Activated CD4-positive, alpha-beta T cell treated with anti-CD3 and anti-CD28 coated beads, Interleukin-2, amount 50 U/mL, for 4 hours (primary cell): ENCODE measurements around the gene GRM8.

Experiments
- DNase-seq, 2 experiments: peaks; one replicate each; pipeline ENCODE4 v3.0.0-alpha.2; 2020

GRM8 gene

DNA sequence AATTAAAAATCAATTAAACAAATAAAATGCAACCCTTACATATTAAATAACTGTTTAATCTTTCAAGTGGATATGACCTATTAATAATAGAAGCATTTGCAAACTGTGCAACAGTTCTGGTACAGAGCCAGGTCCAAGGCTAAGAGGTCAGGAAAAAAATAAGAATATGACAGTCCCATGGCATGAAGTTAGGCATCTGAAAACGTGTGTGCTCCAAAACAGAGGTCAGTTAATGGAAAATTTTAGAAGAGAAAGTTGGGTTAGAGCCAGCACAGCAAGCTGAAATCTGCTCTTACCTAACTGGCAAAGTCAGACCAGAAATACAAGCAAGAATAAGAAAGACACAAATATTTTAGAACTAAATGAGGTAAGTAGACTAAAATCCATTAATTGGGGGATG lies 757.7 kb downstream of the GRM8 start:
- DNase-seq, result no peak

DNA sequence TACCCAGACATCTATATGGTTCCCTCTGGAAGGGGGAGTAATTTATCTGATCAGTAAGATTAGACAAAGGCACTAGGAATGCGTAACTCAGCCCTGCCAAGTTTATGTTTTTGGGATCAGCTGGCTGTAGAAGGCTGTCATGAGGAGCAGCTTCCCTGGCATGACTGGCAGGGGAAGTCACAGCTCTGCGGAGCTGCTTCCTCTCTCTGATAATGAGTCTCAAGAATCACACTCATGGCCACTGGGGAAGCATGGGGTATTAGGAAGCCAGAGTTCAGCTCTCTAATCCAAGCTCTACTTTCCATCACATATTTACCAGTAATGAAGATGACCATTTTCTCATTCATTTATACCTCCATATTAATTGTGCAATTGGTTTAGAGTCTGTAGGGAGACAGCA lies 758.9 kb downstream of the GRM8 start:
- no peak for DNase-seq

DNA sequence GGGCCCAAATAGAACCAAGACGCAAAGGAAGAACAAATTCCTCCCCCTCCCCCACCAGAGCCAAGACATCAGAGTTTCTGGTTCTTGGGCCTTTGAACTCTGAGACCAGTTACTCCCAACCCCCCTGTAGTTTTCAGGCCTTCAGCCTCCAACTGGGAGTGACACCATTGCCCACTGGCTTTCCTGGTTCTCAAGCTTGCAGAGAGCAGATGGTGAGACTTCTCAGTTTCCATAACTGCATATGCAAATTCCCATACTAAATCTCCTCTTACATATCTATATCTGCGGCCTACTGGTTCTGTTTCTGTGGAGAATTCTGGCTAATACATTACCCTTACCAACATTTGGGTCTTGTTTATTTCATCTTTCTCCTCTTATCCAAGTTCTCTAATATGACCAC lies 762.9 kb downstream of the GRM8 start:
- no peak for DNase-seq

DNA sequence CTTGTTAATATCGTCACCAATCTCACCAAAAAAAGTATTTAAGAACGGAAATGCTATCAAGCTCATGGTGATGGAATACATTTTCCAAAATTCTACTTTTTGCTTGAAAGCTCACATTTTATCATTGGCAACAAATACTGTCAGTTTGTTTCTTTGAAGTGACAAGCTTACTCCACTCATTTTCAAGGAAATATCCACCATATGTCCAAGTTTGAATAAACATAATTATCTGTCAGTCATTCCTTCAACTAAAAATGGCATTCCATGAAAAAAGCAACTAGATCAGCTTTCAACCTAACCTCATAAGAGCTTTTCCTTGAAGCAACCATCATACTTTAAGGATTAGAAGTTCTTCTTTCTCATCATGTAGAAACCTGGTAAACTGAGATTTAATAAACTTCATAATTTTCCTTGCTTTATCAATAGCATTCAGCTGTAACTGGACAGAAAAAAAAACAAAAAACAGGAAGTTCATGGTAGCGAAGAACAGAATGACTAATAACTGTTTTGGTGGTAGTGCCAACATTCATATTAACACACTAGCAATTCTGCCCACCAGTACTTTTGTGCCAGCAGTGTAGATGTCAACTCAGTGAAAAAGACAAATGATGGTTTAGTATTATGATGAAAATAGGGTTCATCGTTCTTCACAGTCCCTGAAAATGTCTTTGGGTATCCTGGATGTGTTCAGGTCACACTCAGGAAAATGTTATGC lies 764.9 kb downstream of the GRM8 start:
- DNase-seq, result no peak

DNA sequence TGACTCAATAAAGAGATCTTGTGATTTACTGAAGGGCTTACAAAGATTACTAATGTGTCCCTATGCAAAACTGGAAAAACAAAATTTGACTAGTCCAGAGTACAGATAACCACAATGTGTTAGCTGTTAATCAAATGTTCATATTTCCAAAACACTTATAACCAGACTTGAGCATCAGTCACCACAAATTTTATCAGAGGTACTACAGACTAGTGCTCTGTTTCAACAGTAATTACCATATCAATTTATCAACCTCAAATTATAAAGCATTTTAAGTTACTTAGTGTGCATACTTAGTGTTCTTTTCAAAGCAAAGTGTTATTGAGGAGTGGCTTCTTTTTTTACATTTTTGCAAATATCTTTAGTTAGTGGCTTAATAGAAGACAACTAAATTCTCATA lies 765.9 kb downstream of the GRM8 start:
- DNase-seq, result no peak

DNA sequence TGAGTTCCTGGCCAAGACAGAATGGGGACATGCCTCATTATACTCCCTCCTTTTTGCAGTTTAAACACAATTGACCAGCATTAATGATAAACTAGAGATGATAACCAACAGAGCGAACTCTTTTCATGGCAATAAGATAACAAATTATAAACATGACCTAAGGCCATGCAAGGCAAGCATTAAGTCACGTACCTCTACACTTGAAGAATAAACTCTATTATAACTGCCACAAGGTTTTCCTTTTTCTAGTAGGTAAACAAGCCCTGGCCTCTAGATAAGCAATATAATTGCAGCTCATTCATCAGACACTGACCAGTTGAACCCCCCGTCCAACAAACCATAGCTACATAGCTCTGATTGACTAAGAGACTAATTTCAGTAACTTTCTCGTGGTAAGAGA lies 767.0 kb downstream of the GRM8 start:
- DNase-seq, result no peak

DNA sequence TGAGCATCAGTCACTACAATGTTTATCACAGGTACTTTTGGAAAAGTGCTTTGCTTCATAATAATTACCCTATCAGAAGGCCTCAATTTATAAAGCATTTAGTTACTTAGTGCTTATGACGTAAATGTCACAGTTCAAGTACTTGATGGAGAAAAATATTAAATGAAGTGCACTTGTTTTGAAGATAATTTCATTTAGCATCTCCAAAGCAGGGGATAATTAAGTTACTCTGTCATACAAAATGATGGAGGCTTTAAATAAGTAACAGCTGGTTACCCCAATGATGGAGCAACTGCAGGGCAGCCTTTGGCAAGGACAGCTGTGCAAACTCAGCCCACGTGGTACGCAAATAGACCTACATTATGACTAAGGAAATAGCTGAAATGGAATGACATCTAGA lies 768.8 kb downstream of the GRM8 start:
- no peak for DNase-seq

DNA sequence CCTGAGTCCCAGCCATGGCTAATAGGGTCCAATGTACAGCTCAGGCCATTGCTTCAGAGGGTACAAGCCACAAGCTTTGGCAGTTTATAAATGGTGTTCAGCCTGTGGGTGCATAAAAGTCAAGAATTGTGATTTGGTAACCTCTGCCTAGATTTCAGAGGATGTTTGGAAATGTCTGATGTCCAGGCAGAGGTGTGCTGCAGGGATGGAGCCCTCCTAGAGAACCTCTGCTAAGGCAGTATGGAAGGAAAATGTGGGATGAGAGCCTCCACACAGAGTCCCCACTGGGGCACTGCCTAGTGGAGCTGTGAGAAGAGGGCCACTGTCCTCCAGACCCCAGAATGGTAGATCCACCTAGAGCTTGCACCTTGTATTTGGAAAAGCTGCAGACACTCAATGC lies 779.9 kb downstream of the GRM8 start:
- DNase-seq, result no peak

DNA sequence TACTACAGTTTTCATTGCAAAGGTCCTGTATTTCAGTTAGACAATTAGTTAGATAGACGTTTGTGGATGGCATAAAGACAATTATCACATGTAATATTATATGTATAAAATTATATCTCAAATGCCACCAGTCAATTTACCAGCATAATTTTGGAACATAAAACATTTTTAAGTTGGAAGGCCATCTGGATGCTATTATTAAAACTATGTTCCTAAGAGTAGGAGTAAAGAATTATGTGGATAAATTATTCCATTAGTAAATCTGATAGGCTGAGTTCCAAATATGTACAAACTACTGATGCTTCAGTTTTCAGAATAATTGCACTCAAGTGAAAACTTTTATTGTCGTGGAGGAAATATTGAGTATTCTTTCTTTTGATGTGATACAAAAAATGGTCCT lies 790.3 kb downstream of the GRM8 start:
- DNase-seq, result no peak

DNA sequence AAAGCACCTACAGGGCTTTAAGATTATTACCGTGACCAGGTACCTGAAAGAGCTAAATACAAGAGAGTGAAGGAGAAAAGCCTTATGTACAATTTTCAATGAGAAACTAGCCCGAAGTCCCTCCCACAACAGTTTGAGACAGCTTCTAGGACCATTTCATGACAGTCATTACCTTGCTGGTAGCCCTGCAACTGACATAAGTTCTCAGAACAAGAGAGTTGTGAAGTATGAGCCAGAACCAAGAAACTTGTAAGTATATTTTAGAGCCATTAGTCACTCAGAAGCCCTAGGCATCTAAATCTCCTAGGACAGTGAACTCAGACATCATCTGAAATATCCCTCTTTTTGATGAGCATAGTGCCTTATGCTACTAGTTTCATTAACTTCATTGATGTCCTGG lies 792.1 kb downstream of the GRM8 start:
- DNase-seq, result no peak

DNA sequence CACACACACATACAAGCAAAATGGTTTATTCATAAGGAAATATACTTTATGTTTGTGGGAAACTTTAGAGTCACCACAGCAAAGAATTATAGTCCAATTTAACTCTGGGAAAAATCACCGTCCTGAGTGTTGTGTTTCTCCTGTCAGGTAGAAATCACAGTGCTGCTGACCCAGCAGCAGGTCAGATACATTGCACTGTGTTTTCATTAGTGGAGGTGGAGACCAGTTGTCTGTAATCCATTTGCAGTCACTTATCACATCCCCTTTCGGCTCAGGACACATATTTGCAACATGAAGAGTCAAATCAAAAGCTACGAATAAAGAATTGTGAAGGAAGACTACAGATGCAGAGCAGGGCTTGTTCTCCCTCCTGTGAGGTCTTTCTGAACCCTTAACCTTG lies 799.6 kb downstream of the GRM8 start:
- no peak for DNase-seq

DNA sequence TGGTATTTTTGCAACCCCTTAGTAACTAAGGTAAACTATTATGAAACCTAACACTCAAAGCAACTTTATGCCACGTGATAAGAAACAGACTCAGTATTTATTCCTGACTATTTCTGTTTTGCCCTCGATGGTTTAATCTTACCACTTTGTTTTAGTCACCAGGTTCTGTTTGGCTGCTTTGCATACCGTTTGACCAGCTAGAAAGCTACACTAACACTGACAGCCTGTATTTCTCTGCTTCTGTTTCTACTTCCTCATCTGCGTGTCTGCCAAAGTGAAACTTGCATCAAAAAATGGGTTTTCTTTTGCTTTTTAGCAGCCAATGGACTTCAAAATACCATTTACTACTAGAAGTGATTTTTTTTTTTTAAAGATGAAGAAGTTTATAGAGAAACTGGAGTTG lies 802.5 kb downstream of the GRM8 start:
- DNase-seq, result no peak

DNA sequence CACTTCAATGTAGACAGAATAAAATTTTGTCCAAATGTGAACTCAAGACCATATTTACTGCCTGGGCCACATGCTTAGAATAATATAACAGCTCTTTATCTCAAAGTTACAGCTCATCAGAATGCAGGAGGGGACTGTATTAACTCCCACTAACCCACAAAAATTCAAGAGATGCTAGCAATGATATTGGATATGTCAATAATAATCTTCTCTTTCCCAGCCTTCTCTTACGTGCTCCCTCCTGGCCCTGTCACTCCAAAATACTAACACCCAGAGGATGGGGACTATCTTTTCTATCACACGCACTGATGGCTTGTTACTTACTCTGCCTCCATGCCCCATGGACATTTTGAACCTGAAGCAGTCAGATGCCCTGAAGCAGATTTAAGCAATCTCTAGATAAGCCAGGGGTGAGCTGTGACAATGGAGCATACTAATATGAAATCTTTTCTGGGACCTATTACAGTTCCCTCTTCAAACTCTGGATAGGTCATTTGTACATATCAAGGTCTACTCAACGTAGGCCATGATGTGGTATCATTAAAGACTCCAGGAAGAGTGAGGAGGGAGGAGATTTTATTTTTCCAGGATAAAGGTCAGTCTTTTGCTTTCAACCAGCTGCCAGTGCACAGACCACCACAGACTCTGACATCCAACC lies 803.0 kb downstream of the GRM8 start:
- no peak for DNase-seq

DNA sequence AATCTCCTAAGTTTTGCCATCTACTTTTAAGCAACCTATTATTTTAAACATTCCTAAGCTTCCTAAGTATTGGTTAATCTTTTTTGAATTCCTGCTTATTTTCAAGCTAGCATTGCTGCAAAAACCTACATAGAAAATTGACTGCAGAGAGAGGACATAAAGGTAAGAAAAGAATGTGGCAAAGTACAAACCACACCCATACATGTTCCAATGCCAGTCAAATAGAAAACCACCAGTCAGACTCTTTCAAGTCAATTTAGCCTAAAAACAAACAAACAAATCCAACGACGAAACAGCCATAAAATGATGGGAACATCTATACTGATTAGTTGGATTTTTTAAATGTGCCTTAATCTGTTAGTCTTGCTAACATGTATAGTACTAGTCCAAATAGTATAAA lies 804.8 kb downstream of the GRM8 start:
- DNase-seq, result no peak

DNA sequence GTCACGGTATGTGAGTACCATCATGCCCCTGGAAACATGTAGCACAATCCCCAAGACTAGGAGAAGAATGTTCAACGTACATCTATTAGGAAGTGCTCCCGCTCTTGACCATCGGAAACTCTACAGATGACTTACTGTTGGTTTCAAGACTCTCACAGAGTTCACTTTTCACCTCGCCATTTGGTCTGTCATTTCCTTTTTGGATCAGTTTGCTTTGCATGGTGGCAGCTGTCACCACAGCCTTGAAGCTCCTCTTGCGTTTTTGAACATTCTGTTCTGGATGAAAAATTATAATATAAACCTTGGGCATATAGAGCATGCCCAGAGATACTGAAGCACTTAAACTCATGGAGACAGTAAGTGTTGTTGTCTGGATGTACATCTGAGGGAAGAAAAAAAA lies 806.8 kb downstream of the GRM8 start:
- no peak for DNase-seq

DNA sequence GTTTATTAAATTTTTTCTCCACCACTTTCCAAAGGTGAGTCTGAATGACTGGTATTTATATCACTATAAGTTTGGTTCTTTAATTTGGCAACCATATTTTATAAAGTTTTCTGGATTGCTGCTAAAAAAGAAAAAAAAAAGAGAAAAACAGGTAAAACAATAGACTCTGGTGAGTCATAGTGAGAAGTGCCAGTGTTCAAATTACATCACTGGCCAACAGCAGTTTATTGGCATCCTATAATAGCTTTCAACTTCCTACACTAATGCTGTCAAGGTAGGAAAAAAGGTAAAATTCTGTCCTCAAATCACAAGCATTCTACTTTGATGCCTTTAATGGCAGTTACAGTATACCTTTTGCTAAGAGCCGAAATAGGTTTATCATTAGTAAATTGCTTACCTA lies 808.8 kb downstream of the GRM8 start:
- DNase-seq, result no peak

DNA sequence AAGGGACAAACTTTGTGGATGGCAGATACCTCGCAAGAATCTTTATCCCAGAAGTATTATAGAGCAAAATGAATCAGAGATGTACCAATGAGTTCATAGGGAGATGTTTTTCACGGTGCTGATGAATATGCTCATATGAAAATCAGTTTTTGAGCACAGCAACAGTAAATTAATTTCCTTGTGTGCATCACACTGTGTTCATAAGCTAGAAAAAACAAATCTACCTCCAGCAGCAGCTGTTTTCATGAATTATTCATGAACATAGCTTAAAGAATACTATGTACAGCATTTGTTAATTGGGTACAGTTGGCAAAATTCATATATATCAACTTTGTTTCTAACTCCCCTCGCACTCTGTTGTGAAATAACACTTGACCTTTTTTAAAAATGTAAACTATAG lies 809.8 kb downstream of the GRM8 start:
- no peak for DNase-seq

DNA sequence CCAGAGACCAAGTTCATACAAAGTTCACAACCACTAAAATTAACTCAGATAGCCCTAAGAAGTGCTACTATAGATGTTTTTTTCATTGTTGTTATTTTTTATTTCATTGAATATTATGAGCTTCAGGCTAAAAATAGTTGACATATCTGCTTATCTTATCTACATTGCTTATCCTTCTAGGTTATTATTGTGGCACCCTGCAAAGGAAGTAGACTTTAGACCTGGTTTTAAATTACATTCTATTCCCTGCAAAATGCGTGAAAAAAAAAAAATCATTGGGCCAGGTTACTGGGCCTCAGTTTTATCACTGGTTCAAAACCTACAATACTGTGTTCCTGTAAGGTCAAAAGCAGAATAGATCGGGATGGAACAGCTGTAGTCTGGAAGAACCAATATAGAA lies 811.0 kb downstream of the GRM8 start:
- DNase-seq, result no peak

DNA sequence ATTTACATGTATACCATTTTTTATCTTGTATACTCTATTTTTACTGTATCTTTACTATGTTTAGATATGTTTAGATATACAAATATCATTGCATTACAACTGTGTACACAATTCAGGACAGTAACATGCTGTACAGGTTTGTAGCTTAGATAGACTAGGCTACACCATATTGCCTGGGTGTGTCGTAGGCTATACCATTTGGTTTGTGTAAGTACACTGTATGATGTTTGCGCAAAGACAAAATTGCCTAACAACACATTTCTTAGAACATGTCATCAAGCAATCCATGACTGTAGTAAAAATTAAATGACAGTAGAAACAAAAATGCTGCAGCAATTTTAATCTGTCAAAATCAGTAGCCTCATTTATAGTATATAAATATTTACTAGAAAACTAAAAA lies 812.2 kb downstream of the GRM8 start:
- no peak for DNase-seq

DNA sequence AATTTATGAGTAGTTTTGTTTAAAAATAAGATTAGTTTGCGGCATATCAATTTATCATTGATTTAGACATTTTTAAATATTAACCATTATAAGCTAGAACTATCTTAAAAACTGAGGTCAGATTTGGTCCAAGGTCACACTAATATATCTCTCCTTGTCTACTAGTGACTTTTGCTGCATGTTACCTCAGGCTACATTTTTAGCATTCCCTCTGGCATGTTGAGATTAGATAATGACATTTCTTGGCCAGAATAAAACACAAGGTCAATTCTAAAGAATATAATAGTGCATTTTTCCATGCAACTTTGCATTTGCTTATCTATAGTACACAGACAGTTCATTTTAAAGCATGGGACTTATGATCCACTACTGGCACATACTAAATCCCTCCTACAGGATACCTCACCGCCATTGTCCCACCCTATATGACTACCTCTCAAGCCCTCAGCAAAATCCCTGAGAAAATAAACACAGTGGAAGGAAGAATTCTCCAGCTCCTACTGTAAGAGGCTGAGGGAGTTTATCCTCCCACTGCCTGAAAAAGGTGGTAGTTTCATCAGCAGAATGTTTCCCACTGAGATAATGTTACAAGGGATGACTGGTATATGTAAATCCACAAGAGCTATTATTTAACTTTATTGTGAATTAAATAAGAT lies 816.4 kb downstream of the GRM8 start:
- DNase-seq, result no peak

DNA sequence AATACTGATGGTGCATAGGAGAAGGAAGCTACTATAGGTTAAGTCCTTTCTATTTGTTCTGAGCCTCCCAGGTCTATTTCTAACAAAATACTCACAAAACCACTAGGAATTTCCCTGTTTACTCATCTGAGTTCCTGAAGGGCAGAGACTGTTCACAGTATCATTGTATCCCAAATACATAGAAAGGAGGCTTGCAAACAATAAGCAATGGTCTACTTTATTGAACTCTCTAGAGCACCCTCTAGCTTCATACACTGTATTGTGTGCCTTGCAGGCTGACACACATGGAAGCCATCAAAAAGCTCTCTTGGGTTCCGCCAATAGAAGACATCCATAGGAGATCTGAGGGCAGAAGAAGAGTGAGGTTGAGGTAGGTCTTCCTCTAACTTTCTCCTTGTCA lies 826.1 kb downstream of the GRM8 start:
- DNase-seq, result no peak

DNA sequence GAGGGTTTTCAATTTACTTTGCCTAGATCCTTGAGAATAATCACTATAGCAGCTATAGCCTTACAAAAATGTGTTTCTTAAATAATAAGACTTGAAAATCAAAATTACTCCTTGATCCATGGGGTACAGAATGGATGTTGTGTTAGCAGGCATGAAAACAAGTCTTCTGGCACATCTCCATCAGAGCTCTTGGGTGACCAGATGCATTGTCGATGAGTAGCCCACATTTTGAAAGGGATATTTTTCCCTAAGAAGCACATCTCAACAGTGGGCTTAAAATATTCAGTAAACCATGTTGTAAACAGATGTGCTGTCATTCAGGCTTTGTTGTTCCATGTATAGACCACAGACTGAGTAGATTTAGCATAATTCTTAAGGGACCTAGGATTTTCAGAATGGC lies 827.8 kb downstream of the GRM8 start:
- DNase-seq, result no peak

DNA sequence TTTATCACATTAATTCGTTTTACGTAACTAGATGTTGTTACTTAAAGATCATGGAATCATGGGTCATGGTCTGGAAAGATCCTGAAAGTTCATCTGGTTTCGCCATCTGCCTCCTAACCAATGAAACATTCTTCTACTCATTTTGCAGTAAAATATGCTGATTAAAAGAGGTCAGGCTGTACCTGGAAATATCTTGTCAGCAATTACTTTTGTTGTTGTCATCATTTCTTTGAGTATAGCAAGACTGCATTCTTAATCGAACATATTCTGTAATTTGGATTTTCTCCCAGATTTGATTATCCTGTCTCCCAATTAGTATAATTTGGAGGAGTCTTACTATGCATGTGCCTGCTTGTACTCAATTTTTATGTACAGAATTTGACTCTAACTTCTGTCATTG lies 833.7 kb downstream of the GRM8 start:
- no peak for DNase-seq

DNA sequence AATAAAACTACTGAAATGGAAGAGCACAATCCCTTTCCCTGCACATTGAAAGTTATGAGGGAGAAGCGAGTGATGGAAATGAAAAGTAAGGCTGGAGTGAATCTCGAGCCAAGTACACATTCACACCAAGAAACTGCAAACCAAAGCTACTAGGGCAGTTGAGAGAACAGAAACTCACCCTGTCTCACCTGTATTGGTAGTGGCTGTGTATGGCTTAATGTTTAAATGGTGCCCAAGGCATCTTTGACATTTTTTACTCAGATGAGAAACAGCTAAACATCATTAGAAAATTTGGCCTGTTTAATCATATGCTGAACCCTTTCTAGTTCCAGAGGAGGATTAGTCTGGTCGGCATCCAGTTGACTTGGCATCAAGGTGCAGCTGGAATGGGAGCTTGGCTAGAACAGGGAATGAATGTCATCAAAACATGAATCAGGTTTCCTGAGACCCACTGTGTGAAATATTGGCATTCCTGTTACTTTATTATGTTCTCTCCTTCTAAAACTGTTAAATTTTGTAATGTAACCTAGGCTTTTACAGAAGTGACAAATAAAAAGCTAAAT lies 840.8 kb downstream of the GRM8 start:
- DNase-seq, result no peak
